Left ventricle myocardium superior (tissue), 1 donor: ENCODE data around the gene PHKA2. TPM values are rescaled to one million over a fixed set of nuclear protein-coding genes. Genes with fewer than 3 reads are reported as not detected.

Experiments
- ATAC-seq: fragments of 200-7000 bp; cut with Tn5 transposase; one replicate; pipeline ENCODE4 v1.9.1; 2020; ENCODE audit warnings: mild to moderate bottlenecking, moderate library complexity
- DNase-seq: peaks from one replicate; pipeline ENCODE4 v3.0.0-alpha.2; 2020
- intact Hi-C: fragments of 100-400 bp; cut with micrococcal nuclease; formaldehyde crosslinking; loops from one replicate; pipeline ENCODE4 v1.11.0; 2022
- total RNA-seq: library from RNA; stranded (reverse); fragmentation: NEBNext Ultra II Directional; extraction: Animal tissue kit (Norgen Biotek cat#: 25700); gene quantifications from one replicate; pipeline ENCODE4 v1.2.1, GENCODE V29; 2021
- donor health status: DM: no; HTN: yes; CAD: no; lungs with severe emphysema.

The PHKA2 gene
- total RNA-seq, 1 donor from 2014 or later: 57.7 TPM

DNA sequence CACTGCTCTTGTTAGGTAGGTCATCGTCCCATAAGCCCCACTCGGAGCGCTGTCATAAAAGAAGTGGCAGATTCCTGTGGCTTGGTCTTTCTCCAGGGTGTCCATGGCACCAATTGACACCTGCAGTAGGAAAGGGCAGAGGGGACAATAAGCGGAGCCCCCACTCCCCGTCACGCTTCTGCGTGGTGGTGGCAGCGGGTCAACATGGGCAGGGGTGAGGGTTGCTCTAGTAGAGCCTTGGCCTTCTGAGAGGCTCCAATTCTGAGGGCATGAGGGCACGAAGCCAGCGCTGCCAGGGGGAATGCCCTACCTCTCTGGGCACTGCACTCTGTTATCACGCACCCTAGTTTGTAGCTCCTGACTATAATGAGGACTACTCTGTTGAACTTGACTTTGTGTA is 90.4 kb downstream of the PHKA2 start:
- DNase-seq (no peak), ATAC-seq (no peak)
- intact Hi-C loops: no loop called here

DNA sequence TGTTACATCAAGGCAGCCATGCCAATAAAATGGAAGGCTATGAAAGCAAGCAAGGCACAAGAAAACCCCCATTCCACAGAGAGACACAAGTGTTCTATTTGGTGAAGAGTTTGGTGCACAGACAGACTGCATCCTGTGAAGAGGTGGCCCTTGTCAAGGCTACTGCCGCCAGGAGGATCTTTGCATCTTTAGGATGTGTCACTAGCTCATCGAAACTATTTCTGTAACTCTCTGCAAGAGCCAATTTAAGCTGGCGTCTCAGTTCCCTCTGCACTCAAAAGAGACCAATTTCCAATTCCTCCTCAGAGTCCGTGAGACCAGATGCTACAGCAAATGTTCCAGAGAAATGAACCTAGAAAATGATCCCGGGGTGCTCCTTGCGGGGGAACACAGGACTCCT is 91.0 kb downstream of the PHKA2 start:
- intact Hi-C loops: no loop called here
- DNase-seq: no peak
- ATAC-seq: no peak

DNA sequence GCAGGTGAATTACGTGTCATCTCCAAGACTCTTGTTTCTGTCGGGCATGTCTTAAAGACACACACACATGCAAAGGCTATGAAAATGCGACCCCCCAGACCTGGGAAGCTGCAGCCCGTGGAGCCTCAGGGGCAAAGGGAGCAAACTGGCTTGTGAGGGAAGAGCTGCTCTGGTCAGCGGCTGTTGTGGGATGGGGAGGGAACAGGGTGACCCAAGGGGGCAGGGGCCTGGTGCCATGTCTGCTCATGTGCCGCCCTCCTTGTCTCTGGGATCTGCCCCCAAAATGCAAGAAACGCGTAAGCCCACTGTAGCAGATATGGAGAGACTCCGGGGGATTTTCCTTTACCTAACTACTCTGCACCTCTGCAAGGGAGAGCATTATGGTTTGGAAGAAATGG is 92.4 kb downstream of the PHKA2 start:
- DNase-seq (no peak), ATAC-seq (no peak)
- intact Hi-C loops: no loop called here

DNA sequence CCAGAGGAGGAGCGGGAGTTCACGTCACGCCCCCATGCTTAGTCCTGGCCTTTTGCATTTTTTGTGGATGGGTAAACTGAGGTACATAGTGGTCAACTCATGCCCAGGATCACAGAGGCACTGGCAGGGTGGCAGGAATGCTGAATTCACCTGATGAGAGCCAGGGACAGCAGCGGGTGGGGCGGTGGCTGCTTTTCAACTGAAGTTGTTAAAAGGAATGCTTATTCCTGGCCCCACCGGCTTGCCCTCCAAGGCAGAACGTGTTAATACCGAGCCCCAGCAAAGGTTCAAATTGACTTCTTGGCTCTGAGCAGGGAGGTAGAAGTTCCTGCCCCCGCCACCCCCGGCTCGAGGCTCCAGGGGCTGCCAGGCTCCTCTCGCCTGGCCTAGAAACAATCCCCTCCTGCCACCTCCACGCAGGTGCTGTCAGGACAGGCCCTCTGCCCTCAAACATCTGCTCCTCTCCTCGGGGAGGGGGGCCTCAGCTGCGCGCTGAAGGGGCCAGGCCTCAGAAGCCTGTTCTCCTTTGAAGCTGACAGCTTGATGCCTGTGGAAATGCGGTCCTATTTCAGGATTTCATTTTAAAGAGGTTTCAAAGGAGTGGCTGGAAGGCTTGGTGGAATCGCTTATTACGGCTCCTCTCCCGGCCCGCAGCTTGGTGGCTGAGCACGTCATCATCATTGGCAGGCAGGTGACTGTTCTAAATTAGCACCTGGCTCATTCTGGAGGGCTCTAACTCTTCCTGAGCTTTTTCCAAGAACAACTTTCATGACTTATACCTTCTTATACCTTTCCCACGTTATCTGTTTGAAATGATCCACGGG is 93.0 kb downstream of the PHKA2 start:
- intact Hi-C loops: no loop called here
- no peak for DNase-seq

DNA sequence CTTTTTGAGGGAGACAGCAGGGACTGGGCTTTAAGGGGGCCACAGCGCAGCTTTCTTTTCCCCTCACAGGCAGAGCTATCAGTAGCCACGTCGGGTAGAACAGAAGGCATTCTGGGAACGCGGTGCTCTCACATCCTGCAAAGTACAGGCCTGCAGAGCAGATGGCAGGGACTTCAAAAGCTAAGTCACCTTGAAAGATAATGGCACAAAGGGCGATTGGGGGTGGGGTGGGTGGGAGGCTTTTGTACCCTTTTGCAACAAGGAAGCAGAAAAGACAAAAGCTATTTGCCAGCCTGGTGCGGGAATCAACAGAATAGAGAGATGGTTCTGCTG is 93.9 kb downstream of the PHKA2 start:
- intact Hi-C loops: no loop called here
- DNase-seq (no peak), ATAC-seq (no peak)

More for the DNA sequence above, 93.0 kb downstream of the PHKA2 start:
- no peak for ATAC-seq

DNA sequence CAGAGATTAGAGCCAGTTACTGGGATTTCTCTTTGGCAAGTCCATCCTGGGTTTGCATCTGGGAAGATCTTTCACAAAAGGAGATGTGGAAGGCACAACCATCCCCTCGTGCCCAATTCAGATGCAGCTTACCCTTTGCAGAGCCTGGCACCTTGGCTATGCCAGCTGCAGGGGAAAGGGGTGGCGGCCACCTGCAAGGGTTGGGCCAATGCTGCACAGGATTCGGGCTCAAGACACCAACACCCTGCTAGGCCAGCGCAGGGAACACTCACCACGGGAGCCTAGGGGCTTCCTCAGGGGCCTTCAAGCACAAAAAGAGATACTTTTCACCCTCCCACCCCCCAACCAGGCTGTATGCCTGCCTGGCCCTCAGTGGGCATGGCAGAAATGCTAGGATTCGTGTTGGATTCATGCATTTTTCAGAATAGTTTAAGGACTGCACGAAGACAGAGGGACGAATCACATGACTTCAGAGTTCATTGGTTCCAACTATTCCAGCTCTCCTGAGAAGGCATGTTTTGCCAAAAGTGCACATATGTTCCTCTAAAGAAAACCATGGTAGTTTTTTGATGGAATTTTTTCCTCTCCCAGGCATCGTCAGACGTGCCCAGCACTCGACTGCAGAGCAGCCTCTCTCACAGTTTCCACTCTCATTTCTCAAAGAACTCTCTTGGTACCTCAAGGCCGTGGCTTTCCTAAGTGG is 94.4 kb downstream of the PHKA2 start:
- intact Hi-C loops: no loop called here
- ATAC-seq: no peak

DNA sequence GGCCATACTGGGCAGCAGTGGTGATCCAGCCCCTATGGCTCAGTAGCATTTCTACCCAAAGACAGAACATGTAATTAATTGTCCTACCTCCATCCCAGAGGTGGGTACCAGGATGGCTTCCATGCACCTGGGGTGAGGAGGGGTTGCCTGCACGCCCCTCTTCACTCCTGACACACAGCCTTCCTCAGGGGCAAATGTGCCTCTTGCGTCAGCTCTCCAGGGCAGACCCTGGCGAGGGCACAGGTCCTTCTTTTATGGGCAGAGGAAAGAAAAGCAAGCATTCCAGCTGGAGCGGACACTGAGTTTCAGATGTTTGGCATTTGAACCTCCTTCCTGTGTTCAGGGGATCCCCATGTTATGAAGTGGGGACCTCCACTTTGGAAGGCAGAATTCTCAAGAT is 95.6 kb downstream of the PHKA2 start:
- DNase-seq (no peak), ATAC-seq (no peak)
- intact Hi-C loops: no loop called here

More for the DNA sequence above, 94.4 kb downstream of the PHKA2 start:
- no peak for DNase-seq

DNA sequence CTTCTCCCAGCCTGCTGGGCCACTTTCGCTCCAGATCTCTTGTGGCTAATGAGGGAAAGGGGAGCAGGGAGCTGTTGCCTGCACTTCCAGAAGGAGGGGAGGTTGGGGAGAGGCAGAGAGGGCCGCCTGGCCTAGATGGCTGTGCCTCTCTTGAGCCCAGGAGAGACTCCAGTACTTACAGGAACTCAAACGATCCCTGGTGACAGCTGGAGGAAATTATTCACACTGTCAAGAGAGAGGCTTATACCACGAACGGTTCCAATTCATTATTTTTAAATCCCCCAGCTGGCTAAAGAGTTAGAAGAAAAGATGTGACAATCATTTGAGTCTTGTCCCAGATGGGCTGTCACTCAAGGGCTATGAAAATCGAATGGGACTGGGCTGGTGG is 96.1 kb downstream of the PHKA2 start:
- DNase-seq (no peak), ATAC-seq (no peak)
- intact Hi-C loops: no loop called here

DNA sequence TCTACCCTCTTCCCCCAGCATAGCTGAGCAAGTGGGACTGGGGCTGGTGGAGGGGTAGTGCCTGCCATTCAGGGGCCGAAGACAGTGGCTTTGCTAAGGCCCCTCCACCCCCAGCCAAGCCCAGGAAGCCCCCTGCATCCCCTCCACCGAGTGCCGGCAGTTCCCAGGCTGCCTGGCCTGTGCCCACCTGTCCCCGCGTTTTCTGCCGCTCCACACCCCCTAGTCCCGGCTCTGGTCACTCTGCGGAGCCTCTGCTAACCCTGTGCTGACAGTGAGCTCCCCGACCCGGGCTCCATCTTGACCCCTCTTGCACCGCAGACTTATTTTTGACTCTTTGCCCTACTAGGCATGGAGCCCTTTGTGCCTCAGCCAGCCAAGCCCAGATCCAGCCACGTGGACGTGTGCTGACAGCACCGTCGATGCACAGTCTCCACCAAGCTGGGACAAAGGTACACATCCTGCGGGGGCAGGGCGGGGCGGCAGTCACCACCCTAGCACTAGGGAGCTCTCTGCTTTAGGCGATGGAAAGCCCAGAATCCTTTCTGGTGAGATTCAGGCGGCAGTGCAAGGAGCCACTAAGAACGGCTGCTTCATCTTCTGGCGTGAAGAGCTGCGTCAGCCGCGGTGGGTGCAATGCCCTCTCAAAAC is 96.6 kb downstream of the PHKA2 start:
- ATAC-seq: peak; percentile 60
- intact Hi-C loops: no loop called here
- DNase-seq: peak; percentile 83

DNA sequence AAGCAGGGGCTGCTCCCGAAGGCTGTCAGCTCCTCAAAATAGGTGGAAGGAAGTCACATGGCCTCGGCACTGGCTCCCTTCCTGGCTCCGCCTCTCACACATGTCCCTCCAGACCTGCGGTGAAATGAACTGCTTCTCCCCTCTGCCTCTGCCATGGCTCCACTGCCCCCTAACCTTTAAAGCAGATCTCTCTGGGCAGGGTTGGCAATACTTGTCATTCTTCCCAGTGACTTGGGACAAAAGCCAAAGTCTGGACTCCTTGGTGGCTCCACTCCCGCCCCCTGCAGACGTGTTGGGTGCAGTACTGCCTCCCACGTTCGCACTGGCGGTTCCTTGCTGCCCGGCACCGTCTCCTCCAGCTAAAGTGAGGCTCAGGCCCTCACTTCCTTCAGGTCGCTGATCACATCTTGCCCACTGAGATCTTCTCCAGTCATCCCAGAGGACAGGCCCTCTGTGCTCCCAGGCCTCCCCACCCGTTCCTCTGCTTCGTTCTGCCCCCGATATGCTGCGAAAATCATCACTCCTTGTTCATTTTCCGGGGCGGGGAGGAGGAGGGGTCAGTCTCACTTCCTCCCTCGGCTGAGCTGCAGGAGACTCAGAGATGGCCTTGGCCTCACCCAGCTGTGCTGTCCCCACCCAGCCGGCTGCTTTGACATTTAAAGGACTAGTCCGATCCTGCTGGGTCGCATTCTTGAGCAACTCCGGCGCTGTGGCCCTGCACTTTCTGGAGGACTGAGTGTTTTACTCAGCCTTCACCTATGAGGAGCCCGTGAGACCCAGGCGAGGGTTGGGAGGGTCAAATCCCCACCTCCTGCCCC is 97.4 kb downstream of the PHKA2 start:
- peak; percentile 81 for DNase-seq
- ATAC-seq: peak; percentile 70
- intact Hi-C loops: no loop called here

DNA sequence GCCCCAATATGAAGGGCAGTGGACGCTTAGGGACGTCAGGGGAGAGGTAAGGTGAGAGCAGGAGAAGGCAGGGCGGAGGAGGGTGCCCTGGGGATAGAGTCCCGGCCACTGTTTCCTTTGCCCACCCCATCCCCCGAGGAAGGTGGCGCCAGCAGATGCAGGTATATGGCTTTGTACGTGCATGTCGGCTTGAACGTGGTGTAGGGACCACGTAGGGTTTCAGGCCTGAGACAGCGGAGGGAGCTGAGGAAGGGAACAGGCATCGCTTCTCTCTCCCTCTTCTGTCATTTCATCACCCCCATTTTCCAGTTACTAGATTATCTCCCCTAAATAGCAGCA is 97.9 kb downstream of the PHKA2 start:
- no peak for DNase-seq
- intact Hi-C loops: no loop called here
- ATAC-seq: no peak

DNA sequence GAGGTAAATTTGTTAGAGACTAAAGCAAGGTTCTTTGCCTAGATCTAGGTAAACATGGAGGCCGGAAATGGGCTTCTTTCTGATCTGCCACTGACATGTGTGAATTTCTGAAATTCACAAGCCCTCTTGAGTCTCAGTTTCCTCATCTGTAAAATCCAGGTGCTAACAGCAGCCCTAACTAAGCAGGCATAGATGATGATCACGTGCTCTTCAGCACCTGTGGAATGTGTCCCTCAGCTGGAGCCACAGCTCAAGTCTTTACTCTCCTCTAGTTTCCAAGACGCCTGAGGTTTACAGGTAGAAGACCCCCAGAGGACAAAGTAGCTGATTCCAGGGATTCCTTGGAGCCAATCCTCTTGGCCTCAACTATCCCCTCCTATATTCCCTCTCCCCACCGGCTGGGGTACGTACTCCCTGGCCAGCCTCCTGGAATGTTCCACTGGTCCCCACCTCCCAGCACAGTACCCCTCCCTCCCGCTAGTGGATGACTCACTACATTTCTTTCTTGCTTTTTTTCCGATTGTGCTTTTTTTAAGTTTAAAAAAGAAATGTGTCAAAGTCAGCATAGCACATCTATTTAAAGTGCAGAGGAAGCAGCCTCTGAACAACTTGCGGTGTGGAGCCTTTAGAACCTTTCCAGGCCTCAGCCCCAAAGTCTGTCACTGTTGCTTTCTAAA is 98.4 kb downstream of the PHKA2 start:
- ATAC-seq (no peak), DNase-seq (no peak)
- intact Hi-C loops: no loop called here

DNA sequence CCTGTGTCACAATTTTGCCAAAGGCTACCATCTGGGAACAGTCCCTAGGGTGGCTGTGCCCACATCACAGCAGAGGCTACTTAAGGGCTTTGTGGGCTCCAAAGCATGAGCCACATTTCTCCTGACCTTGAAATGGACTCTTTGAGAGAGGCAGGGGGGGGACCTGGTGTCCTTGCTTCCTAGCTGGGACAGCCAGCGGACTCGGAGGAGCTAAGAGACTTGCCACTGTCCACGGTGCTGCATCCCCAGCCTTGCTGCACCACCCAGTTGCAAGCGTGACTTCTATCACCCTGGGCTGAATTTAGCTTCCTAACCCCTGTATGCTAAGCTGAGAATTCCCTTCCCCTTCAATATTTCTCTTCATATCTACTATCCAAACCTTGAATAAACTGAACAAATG is 99.0 kb downstream of the PHKA2 start:
- DNase-seq (no peak), ATAC-seq (peak; percentile 15)
- intact Hi-C loops: no loop called here

DNA sequence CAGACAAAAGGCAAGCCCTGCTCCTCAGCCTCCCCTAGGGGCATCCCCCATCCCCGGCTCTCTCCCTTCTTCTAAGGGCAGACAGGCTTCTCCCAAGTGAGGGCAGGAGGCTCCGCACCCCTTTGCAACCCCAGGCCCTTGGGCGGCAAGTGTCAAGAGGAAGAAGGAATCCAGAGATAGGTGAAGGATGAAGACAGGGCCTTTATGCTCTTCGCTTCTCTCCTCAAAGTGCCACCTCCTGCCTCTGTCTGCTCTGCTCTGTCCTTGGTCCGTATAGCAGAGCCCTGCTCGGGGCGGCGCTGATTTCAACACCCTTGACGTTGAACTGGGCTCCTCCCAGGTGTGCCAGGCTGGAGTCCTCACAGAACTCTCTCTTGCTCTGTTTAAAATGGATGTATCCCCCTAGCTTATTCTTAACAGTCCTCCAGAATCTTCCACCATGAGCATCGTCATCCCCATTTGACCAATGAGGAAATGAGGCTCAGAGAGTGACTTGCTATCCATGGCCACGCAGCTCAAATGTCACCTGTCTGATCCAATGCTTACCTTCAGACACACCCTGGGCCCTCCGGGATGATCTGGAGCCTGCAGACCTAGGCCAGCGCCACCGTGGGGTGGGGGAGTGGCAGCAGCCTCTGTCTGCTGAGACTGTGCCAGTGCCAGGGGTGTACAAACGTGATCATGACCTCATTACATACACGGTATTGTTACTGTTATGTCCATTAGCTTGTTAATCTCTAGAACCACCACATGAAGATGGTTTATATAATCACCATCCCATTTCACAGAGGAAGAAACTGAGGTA is 99.8 kb downstream of the PHKA2 start:
- intact Hi-C loops: no loop called here

DNA sequence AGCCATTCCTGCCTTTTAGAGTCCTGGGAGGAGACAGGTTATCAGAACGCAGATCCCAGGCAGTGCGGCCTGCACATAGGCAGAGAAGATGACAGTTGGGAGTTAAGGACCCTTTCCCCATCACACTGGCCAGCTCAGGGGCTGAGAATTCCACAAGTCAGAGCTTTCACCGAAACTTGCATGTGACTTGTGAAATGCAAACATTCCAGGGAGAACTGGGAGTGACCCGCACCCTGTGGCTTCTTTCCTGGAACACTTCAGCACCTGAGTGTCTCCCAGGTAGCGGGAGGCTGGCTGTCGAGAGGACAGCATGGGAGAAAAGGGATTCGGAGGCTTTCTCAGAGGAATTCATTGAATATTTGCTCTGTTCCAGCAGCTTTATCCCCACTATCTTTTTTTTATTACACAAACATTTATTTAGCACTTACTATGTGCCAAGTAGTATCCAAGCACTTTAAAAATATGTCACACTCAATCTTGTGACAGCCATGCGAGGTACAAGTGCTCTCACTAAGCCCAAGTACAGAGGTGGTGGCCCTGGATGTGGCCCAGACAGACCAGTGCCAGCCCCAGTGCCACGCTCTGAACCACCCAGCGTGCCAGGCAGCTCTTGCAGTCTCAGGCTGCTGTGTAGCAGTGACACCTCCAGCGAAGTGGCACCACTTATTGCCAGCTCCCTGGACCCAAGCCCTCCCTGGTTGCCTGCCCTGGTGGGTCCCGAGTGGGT is 100.5 kb downstream of the PHKA2 start:
- intact Hi-C loops: no loop called here
- ATAC-seq: peak; percentile 68

More for the DNA sequence above, 99.8 kb downstream of the PHKA2 start:
- ATAC-seq: no peak
- DNase-seq: no peak

DNA sequence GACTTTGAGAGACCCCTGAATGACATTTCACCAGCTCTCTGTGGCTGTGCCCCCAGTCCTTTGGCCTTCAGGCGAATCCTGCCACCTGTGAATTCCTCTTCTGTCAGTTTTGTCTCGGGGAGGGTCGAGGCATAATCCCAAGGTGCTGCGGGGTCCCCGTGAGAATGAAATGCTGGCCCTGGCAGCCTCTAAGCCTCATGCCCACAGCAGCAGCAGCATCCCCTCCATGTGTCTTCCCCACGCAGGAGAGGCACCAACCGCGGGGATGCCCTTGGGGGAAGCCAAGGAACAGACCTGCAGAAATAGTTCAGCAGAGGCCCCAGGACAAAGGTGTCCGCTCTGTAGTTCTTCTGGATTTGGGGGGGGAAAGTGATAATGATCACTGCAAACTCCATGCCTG is 104.8 kb downstream of the PHKA2 start:
- ATAC-seq: no peak
- intact Hi-C loops: no loop called here
- DNase-seq: no peak

More for the DNA sequence above, 100.5 kb downstream of the PHKA2 start:
- DNase-seq: peak; percentile 82

DNA sequence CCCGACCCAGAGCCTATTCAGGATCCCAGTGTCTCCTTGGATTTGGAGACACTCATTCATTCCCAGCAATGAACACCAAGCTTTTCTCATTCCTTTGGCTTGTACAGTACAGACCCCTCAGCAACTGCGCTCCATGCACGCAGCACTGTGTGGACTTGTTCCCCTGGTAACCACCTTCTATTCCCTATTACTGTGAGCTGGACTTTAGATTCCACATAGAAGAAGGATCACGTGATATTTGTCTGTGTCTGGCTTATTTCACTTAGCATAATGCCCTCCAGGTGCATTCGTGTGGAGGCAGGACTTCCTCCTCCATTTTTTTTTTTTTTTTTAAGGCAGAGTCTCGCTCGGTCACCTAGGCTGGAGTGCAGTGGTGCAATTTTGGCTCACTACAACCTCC is 106.4 kb downstream of the PHKA2 start:
- DNase-seq: no peak
- no peak for ATAC-seq
- intact Hi-C loops: no loop called here
